Activated CD8-positive, alpha-beta memory T cell treated with anti-CD3 and anti-CD28 coated beads, Interleukin-2, amount 50 U/mL, for 4 hours (primary cell): ENCODE results near the gene PDRG1.

ENCODE experiments used
- DNase-seq: peaks from one replicate; pipeline ENCODE4 v3.0.0-alpha.2; 2020

The PDRG1 gene

DNA sequence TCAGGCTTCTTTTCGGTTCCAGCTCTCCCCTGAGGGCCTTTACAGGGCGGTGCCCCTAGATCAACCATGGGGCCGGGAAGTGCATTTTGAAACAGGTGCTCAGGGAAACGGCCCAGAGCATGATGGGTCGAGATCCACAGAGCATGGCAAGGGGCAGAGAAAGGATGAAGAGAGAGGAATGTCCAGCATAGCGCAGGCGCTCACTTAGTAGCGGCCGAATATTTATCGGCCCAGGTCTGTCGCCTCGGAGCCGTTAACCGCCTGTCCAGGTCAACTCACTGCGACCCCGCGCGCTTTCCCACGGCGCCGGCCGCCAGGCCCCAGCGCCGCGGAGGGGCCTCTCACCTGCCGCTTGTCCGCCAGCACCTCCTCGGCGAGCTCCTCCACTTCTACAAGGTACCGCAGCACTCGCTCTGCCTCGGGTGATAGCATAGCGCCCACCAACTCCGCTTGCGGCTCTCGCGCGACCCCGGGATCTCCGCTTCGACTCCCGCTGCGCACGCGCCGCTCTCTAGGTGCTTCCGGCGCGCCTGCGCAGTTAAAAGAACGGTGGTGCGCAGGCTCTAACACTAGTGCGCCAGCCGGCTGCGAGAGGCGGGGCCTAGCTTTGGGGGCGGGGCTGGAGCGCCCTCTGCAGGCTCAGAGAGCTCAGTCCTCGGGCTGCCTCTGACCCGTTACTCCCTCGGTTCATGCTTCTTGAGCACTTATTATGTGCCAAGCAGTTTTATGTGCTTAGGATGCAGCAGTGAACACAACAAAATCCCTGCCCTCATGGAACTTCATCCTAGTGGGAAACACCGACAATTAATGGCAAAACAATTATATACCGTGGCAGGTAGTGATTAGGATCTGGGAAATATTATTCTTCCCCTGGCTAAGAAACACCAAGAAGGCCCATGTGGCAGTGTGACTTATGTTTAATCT lies at the start of gene PDRG1:
Gene PDRG1, minus strand, starts transcription at position 517 of the 924 bp plus-strand sequence. Its CDS starts 85 bp downstream, at position 432.
- DNase-seq, result peak; percentile 98

DNA sequence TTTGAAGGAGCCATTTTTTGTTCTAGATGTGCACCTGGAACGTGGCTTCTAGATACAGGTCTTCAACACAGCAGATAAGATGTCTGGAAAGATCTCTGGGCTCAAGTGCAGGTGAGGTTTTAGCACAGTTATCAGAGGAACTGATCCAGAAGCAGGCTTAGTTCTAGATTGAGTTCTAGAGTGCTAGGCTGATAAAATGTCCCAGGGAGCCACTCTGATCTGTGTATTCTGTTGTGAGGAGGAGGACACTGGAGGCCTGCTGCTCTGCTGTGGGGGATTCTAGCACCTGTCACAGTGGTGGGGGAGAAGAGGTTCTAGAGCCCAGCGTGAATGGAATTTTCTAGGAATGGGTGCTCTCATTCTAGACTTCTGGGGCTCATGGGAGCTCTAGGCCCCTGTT lies 46.4 kb upstream of the PDRG1 start:
- DNase-seq, result no peak

DNA sequence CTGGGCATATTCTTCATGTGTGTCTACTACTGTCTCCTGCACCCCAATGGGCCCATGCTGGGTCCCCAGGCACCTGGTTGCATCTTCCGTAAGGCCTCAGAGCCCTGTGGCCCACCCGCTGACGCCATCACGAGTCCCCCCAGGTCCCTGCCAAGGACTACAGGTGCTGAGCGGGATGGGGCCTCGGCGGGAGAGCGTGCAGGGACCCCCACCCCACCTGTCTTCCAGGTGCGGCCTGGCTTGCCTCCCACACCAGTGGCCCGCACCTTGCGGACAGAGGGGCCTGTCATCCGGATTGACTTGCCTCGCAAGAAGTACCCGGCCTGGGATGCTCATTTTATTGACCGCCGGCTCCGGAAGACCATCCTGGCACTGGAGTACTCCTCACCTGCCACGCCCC lies 45.1 kb upstream of the PDRG1 start:
- no peak for DNase-seq

DNA sequence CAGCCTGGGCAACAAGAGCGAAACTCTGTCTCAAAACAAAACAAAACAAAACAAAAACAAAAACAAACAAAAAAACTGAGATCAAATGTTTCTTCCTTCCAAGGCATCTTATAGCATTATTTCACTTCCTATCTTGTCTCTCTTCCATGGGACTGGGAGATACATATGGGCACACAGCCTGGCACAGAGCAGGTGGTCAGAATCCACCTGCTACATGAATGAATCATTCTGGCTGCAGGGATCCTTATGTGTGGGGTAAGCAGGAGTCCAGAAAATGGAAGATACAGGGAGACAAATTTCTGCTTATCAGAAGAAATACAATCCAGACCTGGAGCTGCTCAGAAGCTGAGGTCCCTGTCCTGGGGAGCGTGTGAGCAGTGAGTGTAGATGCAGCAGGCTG lies 40.2 kb upstream of the PDRG1 start:
- no peak for DNase-seq

DNA sequence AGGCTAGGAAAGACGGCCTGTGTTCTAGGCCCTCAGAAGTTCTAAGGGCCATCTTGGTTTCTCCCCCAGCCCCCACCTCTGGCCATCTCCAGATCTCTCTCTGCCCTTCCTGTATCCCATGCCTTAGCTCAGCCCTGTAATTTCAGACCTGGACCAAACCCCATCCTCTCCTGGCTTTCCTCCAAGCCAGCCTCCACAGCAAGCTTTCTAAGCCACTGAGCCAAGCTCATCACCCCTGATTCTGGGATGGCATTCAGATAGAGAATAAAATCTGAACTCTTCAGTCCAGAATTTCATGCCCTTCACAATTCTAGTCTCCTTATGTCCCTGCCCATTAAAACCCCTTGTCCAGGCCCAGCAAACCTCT lies 39.5 kb upstream of the PDRG1 start:
- DNase-seq, result no peak

DNA sequence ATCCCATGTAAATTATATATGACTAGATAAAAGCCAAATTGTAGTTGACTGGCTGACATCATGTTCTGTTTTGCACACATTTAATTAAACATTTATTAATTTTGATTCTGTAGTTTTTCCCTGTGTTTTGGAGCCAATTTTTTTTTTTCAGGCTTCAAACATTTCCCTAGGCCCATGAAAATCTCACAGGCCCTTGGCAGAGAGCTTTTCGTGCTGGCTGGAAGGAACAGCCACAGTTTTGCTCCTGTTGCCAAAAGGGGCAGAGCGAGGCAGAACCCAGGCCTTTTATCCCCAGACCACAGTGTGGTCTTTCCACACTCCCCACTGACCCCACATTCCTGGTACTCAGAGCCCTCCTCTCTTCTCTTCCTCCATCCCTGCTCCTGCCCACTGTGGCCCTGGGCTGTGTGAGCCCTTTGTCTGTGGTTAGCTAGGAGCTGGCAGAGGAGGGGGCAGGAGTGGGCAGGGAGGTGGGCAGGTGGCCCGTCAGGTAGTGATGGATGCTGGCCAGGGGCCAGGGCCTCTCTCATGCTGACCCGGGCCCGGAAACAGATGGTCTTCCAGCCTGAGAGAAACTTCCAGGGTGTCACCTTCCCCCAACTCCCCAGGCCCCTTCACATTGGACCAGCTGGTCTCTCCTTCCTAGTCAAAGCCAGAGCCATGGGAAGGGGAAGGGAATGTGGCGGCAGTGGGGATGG lies 38.9 kb upstream of the PDRG1 start:
- no peak for DNase-seq

DNA sequence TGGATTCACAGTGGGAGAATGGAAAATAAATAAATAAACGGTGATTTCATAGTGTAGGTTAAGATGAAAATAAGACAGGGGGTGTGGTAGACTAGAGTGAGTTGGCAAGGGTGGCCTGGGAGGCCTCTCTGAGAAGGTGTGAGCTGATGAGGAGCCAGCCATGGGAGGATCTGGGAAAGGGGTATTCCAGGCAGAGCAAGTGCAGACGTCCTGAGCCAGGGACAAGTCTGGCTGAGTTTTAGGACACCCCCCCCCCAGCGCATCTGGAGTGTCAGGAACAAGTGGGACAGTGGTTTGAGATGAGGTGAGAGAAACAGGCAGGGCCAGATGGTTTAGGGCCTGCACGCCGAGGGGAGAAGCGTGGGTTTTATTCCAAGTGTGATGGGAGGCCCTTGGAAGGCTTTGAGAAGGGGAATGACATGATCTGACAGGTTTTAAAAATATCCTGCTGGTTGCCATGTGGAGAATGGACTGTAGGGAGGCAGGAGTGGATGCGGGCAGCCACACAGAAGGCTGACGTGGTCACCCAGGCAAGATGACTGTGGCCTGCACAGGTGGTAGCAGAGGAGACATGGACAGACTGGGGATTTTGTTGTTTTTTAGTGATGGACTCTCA lies 37.3 kb upstream of the PDRG1 start:
- no peak for DNase-seq

DNA sequence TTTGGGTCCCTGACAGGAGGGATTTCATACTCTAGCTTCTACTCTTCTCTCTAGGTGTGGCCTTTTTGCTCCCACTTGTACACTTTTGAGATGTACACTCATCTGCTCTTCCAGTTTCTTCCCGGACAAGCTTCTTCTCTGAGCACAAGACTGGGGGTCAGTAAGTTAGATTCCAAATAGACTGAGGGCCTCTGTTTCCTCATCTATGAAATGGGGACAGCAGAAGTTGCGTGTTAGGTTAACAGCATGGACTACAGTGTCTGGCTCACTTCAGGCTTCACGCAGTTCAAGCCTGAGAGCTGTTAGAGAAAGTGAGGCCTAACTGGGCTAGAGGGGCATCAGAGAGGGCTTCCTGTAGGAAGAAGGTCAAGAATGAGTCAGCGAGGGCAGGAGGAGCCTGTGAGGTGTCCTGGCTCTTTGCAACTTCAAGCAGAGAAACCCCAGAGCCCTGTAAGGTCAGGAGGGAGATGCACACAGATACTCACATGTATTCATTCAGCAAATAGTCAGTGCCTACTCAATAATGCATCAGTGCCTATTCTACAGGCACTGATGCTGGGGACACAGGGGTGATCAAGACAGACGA lies 36.7 kb upstream of the PDRG1 start:
- DNase-seq, result no peak

DNA sequence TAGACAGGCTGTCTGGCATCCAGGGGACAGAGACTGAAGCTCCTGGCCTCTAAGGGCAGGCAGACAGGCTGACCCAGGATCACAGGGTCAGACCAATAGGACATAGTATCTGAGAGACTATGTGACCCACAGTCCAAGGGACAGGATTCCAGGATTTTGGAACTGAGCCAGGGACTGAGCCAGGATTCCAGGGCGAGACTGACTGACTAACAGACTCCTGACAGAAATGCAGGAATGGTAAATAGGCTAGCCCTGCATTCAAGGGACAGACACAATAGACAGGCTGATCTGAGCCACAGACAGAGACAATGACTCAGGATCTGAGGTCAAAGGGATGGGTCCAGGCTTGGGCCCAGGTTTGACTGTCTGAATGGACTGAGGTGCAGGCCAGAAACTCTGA lies 35.9 kb upstream of the PDRG1 start:
- DNase-seq, result no peak

DNA sequence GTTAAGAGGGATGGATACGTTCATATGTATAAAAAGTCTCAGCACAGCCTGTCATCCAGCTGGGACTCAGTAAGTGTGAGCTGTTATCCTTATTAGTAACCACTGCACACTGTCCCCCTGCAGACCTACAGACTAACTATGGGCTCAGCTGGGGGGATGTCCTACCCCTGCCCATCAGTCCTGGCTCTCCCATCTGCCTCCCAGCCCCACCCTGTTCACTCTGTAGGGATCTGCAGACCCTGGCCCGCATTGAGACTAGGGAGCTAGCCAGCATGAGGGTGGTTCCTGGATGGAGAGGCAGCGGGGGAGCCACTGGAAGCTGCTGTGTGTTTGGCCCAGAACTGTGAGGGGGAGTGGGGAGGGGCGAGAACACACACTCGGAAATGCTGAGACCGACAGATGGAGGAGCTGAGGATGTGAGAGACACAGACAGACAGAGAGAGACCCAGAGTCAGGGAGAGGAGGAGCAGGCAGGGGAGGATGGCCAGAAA lies 33.2 kb upstream of the PDRG1 start:
- DNase-seq, result no peak

DNA sequence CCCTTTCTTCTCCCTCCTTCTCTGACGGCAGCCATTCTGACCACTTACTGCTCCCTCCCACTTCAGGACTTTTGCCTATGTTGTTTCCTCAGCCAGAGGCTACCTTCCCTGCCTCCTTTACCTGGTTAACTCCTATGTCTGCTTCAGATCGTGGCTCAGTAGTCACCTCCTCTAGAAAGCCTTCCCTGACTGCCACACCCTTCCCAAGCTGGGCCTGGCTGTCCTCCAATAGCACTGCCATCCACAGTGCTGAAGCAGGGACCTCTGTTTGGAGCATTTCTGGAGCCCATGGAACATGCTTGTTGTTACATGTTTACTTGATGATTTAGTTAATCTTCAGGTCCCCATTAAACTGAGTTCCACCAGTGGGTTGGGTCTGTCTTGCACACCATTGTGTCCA lies 29.9 kb upstream of the PDRG1 start:
- DNase-seq, result no peak

DNA sequence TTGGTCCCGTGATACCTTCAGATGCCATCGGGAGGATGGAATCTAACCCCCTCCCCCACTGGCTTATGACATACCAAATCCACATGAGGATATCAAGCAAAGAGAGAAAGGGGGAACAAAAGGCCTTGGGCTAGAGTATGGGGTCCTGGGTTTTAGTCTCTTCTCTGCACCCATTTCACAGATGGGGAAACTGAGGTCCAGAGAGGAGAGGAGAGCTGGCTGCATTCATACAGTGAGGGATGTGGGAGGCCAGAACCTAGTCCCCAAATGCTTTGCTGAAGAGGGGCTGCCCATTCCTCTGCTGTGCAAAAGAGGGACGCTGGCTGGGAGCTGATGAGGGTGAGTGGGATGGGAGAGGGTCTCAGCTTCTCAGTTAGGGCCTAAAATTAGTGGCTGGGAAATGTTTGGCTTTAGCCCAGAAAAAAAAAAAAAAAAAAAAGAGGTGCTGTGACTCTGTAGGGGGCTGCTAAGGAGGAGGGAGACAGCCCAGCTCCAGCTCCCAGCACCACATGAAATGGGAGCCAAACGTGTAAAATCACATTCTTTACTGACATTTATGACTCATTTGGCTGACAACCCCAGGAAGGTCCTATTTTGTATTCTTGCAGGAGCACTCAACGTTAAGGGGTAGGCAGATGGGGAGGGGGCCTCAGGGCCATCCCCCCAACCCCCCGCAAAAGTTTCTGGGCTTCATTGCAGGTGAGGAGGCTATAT lies 28.0 kb upstream of the PDRG1 start:
- no peak for DNase-seq

DNA sequence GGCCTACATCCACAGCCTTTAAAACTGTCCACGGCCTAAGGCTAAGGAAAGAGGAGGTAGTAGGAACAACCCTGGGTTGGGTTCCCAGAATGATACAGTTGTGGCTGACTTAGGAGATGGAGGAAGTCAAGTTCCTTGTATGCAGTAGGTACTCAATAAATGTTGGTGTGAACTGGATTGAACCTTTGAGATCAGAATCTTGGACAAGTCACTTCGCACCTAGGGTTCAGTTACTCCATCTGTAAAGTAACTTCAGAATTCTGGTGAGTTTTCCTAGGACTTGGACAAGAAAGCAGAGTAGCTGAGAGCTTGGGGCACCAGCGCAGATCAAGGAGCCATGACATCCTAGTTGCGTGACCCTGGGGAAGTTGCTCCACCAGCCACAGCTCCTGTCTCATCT lies 25.2 kb upstream of the PDRG1 start:
- no peak for DNase-seq

DNA sequence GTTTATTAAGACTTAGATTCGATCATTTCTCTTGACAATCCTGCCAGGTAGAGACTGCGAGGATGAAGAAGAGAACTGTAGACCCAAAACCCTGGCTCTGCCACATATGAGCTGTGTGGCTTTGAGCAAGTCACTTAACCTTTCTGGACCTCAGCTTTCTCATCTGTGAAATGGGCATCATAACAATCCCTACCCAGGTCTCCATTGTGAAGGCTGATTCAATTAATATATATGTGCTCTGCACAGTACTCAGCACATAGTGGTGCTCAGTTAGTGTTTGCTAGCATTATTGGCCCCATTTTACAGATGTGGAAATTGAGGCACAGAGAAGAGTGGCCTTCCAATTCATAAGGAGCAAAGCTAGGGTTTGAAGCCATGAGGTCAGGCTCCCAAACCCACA lies 24.0 kb upstream of the PDRG1 start:
- no peak for DNase-seq

DNA sequence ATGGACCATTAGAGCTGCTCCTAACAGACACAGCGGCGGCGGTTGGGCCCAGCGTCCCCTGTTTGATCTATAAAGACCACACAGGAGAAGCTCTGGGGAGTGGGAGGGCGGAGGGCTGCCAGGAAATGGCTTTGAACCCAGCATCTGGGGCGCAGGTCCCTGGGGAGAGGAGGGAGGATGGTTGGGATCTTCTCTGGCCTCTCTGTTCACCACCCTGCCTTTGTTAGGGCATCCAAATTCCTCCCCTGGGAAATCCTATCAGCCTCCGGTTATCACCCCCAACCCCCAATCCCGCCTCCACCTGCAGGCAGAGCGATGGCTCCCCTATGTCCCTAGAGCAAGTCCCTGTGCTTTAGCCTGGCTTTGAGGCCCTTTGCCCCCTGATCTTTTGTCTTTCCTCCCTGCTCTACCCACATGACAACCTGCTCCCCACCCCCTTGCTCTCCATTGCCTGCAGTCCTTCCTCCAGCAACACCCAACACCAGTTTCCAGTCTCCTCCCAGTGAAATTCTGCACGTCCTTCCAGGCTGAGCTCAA lies 23.2 kb upstream of the PDRG1 start:
- DNase-seq, result no peak

DNA sequence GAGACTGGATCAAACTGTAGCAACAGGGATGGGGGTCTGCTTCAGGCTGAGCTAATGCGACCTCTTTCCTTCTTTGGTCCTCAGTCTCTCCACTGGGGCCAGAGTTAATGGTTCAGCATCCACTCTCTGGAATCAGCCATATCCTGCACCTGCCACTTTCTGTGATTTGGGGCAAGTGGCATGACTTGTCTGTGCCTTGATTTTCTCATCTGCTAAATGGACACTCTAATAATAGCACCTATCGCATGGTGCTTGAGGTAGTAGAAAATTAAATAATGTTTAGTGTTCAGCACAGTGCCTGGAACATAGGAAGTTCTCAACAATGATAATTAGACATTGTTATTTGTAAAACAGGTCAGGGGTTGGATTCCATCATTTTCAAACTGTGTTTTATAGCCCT lies 22.4 kb upstream of the PDRG1 start:
- DNase-seq, result no peak

DNA sequence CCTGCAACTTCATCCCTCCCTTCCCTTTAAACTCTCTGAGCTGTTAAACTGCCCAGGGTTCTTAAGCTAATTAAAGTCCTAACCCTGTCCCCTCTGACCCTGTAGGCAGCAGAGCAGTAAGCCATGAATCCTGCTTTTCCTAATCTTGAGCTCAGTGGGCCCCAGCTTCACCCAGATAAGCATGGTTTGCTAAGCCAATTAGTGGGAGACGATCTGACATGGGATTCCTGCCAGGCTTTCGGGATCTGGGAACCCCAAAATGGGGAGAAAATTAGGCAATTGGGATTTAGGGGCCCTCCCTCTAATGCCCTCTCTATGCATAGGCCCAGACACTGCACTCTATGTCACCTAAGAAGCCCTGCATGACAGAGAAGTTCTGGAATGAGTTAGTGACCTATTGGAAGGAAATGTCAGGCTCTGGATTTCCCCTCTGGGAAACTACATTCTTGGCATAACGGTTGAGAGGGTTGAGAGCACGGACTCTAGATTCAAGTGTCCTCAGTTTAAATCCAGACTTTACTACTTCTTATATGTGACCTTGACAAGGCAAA lies 20.7 kb upstream of the PDRG1 start:
- no peak for DNase-seq

DNA sequence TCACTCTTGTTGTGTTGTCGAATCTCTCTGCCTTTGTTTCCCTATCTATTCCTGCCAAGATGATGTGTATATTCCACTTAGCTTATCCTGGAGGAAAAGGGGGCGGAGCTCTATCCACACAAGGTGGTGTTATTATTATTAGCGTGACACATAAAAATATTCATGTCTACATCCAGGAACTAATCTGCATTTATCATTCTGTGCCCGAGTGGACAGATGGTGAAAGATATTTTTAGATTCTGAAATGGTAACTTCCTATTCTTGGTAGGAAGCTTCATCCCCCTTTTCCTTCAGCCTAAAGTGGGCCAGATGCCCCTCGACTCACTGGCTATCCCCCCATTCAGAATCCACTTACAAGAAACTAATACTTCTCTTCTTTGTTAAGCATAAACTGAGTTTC lies 18.1 kb upstream of the PDRG1 start:
- no peak for DNase-seq

DNA sequence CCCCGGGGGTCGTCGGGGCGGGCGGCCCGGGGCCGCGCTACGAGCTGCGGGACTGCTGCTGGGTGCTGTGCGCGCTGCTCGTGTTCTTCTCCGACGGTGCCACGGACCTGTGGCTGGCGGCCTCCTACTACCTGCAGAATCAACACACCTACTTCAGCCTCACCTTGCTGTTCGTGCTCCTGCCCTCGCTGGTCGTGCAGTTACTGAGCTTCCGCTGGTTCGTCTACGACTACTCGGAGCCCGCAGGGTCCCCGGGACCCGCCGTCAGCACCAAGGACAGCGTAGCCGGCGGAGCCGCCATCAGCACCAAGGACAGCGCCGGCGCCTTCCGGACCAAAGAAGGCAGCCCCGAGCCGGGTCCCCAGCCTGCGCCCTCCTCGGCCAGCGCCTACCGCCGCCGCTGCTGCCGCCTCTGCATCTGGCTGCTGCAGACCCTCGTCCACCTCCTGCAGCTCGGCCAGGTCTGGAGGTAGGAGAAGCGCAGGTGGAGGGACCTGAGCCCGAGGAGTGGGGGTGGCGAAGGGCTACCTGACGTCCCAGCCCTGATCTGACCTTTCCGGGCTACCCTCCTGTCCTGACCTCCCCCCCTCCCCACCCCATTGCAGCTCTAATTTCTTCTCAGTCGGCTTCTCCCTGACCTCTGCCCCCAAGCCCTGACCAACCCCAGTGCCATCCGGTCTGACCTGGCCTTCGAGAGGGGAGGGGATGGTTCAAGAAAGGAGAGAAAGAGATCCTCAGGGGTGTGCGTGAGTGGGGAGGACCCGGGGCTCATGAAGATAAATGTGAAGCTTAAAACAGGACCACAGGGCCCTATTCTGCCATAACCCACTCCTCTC lies 16.7 kb upstream of the PDRG1 start:
- peak; percentile 79 for DNase-seq

DNA sequence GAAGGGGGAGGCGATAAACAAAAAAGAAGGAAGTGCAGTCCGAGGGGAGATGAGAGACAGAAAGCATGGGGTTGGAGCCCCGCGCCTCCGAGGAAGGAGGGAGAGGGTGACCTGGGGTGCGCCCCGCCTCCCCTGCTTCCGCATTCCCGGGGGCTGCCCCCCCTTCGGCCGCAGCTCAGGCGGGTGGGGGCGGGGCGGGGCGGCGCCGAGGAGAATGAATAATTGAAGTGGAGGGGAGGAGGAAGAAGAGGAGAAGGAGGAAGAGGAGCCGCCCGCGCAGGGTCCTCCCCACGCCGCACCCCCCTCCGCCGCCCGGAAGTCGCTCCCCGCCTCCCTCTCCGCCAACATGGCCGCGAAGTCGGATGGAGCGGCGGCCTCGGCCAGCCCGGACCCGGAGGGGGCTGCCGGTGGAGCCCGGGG lies 16.0 kb upstream of the PDRG1 start, which contains the start of gene XKR7:
Gene XKR7, plus strand, starts transcription at position 322 of the 420 bp plus-strand sequence. Its CDS starts 25 bp downstream, at position 347.
- DNase-seq, result peak; percentile 24
